ENCODE measurements around the gene MEGF6. TPM values are rescaled to one million over a fixed set of nuclear protein-coding genes. Genes with fewer than 3 reads are reported as not detected.

MEGF6 gene
- total RNA-seq, 1 experiment from 2014 or later, result 2.0 TPM

DNA sequence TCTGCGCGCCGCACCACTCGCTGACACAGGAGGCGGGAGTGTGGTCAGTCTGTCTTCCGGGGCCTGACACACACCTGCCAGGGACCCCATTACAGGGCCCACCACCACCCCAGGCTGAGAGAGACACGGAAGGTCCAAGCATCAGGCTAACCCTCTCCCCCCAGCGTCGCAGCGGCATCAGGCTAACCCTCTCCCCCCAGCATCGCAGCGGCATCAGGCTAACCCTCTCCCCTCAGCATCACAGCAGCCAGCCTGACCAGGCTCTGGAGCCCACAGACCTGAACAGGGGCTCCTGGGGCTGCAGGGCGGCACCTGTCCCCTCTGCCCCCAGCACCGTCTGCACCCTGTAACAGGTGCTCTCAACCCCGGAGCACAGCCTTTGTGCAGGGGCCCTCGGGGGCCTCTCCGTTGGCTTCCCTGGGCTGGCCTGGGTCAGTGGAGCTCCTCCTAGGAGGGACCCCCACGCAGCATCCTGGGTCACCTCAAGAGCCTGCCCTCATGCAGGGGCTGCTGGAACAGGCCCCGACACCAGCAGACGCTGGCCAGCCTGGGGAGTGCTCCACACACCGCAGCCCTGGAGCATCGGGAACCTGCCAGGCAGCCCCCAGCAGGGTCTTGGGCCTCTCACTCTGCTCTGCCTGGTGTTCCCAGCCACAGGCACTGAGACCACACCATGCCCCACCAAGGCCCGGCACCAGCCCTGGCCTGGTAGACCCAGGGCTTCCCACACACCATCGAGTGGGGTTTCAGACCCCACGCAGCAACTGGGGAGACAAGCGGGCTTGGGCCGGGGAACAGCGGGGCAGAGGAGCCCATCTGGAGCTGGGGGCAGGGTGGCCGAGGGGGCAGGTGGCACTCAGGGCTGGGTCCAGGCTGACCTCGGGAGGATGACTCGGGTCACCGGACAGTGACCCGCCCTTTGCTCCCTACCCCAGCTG lies 67.0 kb downstream of the MEGF6 start:
- Histone ChIP-seq H3K27ac (no peak overlapping the region), H3K4me1 (replicated peaks) (peaks cover 44% of the 10 kb centered on the region)

DNA sequence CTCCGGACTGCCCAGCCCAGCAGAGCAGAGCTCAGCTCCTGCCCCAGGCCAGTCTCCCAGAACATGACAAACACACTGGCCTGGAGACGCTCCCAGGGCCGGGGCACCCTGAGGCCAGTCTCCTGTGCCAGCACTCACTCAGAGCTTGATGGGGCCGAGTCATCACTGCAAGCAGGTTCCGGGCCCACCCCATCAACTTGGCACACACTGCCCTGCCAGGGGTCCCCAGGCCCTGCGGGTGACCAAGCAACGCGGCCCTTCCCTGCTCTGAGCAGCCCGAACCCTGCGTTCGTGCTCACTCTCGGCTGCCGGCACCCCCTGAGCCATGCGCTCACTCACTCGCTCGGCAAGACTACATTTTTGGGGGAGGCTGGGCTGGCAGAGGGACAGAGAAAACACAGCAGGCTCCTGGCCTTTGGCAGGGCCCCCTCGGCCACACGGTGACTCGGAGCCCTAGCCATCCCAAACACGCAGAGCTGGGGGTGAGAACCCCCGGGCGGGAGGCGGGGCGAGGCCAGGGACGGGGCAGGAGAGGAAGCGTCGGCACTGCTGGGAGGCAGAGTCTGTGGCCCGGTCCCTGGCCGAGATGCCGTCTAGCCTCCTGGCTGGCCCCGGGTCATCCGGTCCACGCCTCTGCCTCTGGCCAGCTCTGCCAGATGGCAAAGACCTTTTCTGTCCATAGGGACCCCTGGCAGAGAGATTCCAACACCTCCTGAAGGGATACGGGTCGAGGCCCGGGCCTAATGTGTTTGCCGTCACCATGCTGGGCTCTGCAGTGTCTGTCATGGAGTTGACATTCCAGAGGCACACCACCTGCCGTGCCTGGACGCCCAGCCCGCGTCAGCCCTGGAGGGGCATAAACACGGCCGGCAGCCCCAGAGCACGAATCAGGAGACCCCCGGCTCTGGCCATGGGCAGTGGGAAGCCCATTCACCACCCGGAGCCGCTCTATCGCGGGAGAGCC lies 68.0 kb downstream of the MEGF6 start:
- no peaks in the 10 kb centered on the region for H3K9me3 ChIP-seq (replicated peaks)
- H3K4me1 ChIP-seq (replicated peaks), result peaks cover 38% of the 10 kb centered on the region
- peak; percentile 72 to 83 for DNase-seq (ENCODE audit: low read depth in 1 of 2, low spot score in 2 of 2)
- H3K27me3 ChIP-seq (replicated peaks), result no peaks in the 10 kb centered on the region
- no peaks in the 10 kb centered on the region for H3K36me3 ChIP-seq
- peak overlapping the region; percentile 64 for H3K27ac ChIP-seq
- no peak overlapping the region for H3K4me3 ChIP-seq

More for the DNA sequence above, 67.0 kb downstream of the MEGF6 start:
- Histone ChIP-seq H3K36me3 (no peaks in the 10 kb centered on the region), H3K4me3 (no peak overlapping the region), H3K27me3 (replicated peaks) (no peaks in the 10 kb centered on the region), H3K9me3 (replicated peaks) (no peaks in the 10 kb centered on the region)
- no peak for DNase-seq (ENCODE audit: low read depth in 1 of 2, low spot score in 2 of 2)

DNA sequence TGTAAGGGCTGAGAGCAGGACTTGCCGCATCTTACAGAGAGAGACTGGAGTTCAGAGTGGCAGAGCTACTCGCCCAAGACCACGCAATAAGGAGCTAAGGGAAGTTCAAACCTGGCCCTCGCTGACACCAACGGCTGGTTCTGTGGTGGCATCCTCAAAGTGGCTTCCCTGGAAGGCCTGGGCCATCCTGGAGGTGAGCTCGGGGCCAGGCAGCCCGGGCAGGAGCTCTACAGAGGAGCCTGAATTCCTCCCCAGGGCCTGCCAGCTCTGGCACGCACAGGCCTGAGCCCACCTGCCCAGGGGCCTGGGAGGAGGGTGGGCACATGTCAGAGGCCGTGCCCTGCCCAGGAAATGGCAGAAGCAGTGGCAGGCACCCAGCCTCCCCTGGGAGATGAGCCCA lies 68.6 kb downstream of the MEGF6 start:
- Histone ChIP-seq H3K36me3 (no peaks in the 10 kb centered on the region), H3K4me3 (no peak overlapping the region), H3K9me3 (replicated peaks) (no peaks in the 10 kb centered on the region), H3K4me1 (replicated peaks) (peaks cover 31% of the 10 kb centered on the region), H3K27ac (peak overlapping the region; percentile 64), H3K27me3 (replicated peaks) (no peaks in the 10 kb centered on the region)
- DNase-seq (ENCODE audit: low read depth in 1 of 2, low spot score in 2 of 2), result peak in 1 of 2 experiments; percentile 20

DNA sequence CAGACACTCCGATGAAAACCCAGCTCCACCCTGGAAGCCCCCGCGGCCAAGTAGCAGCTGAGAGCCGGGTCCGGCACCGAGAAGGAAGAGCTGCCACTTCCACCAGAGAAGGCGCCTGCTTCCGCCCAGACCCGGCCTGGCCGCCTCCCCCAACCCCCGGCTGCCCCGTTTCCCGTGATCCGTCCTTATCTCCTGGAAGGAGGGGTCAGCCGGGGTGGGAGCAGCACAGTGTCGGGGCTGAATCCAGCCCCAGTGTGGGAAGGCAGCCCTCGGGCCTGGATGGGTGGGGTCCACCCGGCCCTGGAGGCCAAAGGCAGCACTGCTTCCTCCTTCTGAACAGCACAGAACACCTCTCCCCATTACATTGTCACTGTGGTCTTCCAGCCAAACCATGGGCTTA lies 69.4 kb downstream of the MEGF6 start:
- DNase-seq (ENCODE audit: low read depth in 1 of 2, low spot score in 2 of 2), result no peak
- no peaks in the 10 kb centered on the region for H3K27me3 ChIP-seq (replicated peaks)
- H3K27ac ChIP-seq, result no peak overlapping the region
- peaks cover 25% of the 10 kb centered on the region for H3K4me1 ChIP-seq (replicated peaks)
- H3K9me3 ChIP-seq (replicated peaks), result no peaks in the 10 kb centered on the region
- H3K4me3 ChIP-seq, result no peak overlapping the region
- H3K36me3 ChIP-seq, result no peaks in the 10 kb centered on the region

DNA sequence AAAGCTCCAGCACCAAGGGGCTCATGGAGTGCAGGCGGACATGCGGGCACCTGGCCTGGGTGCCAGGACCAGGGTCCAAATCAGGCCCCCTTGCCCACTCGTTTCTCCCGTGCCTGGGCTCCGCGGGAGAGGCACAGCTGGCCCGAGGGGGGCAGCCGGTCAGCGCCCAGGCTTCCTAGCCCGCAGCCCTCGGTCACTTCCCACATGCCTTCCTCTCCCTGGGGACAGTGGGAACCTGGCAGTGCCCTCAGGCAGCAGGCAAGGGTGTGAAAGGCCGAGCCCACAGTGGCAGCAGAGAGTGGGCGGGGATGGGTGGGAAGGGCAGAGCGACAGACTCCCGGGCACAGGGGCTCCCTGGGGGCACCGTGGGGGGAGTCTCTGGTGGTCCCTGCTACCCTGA lies 69.8 kb downstream of the MEGF6 start:
- Histone ChIP-seq H3K4me3 (no peak overlapping the region), H3K4me1 (replicated peaks) (peaks cover 25% of the 10 kb centered on the region), H3K27ac (no peak overlapping the region), H3K9me3 (replicated peaks) (no peaks in the 10 kb centered on the region), H3K36me3 (no peaks in the 10 kb centered on the region), H3K27me3 (replicated peaks) (0 out of 2 replicates have a peak, but pooled peaks cover 2% of the 10 kb centered on the region)
- no peak for DNase-seq (ENCODE audit: low read depth in 1 of 2, low spot score in 2 of 2)

DNA sequence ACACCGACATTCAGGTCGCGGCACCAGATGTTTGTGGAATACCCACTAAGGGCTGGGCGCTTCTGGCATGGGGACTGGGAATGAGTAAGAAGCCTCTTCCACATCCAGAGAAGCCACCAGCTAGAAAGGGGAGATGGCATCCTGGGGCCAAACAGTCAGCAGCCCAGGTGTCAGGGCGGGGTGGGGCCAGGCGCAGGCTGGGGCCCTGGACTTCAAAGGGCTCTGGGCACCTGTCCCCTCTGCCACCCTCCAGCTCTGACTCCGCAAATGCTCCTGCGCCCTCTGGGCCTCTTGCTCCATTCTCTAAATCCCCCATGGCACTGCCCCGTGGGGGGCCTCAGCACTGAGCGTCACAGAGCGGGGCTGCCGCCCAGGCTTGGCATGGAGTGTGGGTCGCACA lies 70.4 kb downstream of the MEGF6 start:
- Histone ChIP-seq H3K36me3 (no peaks in the 10 kb centered on the region), H3K27ac (no peak overlapping the region), H3K4me1 (replicated peaks) (peaks cover 24% of the 10 kb centered on the region), H3K9me3 (replicated peaks) (no peaks in the 10 kb centered on the region), H3K4me3 (no peak overlapping the region), H3K27me3 (replicated peaks) (0 out of 2 replicates have a peak, but pooled peaks cover 5% of the 10 kb centered on the region)
- DNase-seq (ENCODE audit: low read depth in 1 of 2, low spot score in 2 of 2), result no peak

DNA sequence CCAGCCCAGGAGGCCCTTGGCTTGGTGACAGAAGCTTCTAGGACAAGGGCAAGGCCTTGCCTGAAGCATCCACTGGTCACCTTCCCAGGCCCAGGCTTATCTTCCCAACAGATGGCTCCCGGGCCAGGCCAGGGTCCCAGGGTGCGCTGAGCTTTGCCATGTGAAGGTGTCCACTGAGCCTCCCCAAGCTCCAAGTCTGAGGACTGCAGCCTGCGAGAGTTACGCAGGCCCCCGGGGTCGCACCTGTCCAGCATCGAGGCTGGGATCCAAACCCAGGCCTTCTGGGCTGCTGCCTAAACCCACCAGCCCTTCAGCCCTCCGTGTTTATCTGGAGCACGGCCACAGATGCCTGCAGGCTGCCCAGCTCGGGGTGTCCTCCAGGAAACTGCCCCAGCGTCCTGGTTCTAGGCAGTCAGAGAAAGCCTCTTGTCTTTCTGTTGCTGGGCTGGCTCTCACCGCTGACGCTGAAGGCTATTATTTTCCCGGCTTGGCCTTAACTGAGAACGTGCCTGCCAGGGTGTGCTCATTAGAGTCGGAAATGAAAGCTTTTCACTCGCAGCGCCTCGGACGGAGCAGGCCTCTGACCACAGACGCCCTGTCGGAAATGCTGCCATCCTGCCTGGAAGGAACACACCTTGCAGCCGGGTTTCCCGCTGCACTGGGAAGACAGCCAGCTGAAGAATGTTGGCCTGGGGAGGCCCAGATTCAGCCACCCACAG lies 71.4 kb downstream of the MEGF6 start:
- no peaks in the 10 kb centered on the region for H3K36me3 ChIP-seq
- DNase-seq (ENCODE audit: low read depth in 1 of 2, low spot score in 2 of 2), result no peak
- 0 out of 2 replicates have a peak, but pooled peaks cover 5% of the 10 kb centered on the region for H3K27me3 ChIP-seq (replicated peaks)

DNA sequence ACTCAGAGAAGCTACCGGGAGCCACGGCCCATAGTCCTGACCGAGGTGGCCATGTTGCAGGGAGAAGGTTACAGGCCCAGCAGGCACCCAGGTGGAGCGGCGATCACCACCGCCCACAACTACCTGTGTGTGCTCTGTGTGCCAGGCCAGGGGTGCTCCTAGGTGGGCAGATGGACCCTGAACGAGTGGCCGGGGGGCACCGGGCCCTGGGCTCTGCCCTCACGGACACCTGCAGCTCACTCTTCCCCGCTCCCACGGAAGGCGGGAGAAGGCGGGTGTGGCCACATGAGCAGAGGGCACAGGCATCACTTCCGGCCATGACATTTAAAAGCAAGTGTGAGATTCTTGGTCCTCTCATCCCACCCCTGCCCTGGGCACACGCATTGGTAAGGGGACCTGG lies 73.9 kb downstream of the MEGF6 start:
- no peak overlapping the region for H3K27ac ChIP-seq
- H3K9me3 ChIP-seq (replicated peaks), result no peaks in the 10 kb centered on the region
- H3K36me3 ChIP-seq, result no peaks in the 10 kb centered on the region
- H3K4me3 ChIP-seq, result no peak overlapping the region
- H3K27me3 ChIP-seq (replicated peaks), result 0 out of 2 replicates have a peak, but pooled peaks cover 5% of the 10 kb centered on the region
- peaks cover 5% of the 10 kb centered on the region for H3K4me1 ChIP-seq (replicated peaks)
- DNase-seq (ENCODE audit: low read depth in 1 of 2, low spot score in 2 of 2), result no peak

More for the DNA sequence above, 71.4 kb downstream of the MEGF6 start:
- Histone ChIP-seq H3K9me3 (replicated peaks) (no peaks in the 10 kb centered on the region), H3K4me3 (no peak overlapping the region), H3K27ac (no peak overlapping the region), H3K4me1 (replicated peaks) (peaks cover 22% of the 10 kb centered on the region)

DNA sequence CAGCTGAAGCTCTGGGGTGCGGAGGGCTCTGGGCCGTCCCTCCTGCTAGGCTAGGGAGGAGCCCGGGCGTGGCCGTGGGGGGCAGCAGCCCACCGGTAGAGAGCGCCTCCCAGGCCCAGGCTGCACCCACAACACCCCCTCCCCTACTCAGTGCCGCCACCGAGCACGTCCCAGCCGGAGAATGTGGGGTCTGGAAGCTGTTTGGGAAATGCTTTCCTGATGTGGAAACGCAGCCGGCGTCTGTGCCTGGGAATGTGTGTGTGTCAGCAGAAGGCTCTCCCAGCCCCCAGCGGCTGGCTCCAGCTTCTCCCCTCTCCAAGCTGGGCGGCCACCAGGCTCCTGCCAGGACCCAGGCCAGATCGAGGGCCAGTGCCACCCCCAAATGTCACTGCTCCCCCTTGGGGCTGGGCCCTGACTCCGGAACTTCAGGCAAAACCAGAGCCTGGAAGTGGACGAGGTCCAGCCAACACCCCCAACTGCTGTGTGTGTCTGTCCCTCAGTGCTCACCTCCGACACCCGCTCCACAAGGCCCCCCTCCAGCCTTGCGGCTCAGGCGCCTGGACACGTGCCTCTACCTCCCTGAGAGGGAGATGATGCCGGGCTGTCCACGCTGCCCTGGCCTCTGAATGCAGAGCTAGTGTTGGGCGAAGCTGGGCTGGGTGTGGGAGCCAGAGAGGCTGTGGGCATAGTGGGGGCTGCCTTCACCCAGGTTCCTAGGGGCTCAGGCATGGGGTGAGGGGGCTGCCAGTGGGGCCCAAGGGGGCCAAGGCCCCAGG lies 74.7 kb downstream of the MEGF6 start:
- Histone ChIP-seq H3K4me1 (replicated peaks) (no peaks in the 10 kb centered on the region), H3K4me3 (no peak overlapping the region), H3K36me3 (no peaks in the 10 kb centered on the region), H3K27ac (no peak overlapping the region), H3K27me3 (replicated peaks) (0 out of 2 replicates have a peak, but pooled peaks cover 5% of the 10 kb centered on the region), H3K9me3 (replicated peaks) (no peaks in the 10 kb centered on the region)
- DNase-seq (ENCODE audit: low read depth in 1 of 2, low spot score in 2 of 2), result no peak

DNA sequence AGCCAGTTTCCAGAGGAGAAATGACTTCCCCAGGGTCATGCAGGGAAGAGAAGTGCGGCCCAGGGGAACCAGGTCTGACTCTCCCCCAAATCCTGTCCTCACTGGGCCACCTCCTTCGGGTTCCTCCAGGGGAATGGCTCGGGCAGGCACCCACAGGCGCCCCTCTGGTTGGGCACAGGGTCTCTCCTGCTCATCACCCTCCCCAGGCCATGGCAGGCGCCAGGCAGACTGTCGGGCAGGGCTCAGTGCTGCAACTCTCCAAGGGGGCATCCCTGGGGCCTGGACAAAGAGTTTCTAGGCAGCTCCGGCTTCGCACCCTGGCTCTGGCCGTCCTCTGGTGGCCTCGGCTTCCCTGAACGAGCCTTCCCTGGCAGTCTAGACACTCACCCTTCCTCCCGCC lies 75.6 kb downstream of the MEGF6 start:
- Histone ChIP-seq H3K4me1 (replicated peaks) (peaks cover 5% of the 10 kb centered on the region), H3K27ac (no peak overlapping the region), H3K27me3 (replicated peaks) (peaks cover 8% of the 10 kb centered on the region; the same call in 1 of the 2 replicates), H3K9me3 (replicated peaks) (no peaks in the 10 kb centered on the region), H3K36me3 (no peaks in the 10 kb centered on the region), H3K4me3 (no peak overlapping the region)
- no peak for DNase-seq (ENCODE audit: low read depth in 1 of 2, low spot score in 2 of 2)

DNA sequence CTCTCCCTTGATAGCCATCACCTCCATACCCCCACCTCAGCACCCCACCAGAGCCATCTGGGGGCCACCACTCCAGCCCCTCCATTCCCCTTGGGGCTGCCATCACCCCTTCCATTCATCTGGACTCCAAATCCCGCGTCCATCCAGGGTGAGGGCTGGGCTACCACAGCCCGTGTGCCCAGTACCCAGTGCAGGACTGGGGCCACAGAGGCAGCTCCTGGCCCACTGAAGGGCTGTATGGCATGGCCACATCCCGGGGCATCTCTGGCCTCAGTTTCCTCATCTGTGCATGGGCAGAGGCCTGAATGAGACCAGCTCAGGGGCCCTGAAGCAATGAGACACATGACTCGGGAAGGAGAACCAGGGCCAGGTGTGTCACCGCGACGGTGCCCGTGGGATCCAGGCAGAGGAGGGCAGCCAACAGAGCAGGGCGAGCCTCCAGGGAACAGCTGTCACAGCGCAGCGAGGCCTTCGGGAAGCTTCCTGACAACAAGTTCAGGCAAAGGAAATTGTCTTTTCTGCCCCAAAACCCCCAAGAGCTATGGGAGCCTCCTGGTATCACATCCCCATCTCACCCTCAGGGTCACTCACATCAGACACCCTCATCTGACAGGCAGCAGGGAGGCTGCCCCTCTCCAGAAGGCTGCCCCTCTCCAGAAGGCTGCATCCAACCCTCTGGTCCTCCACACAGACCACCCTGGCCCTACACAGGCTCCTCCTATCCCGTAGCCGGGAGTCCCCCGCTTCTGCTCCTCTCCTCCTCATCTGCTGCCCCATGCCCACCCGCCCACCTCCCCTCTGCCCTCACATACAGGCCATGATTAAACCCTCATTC lies 76.3 kb downstream of the MEGF6 start:
- DNase-seq (ENCODE audit: low read depth in 1 of 2, low spot score in 2 of 2), result no peak
- Histone ChIP-seq H3K27ac (no peak overlapping the region), H3K4me3 (no peak overlapping the region), H3K9me3 (replicated peaks) (no peaks in the 10 kb centered on the region), H3K36me3 (no peaks in the 10 kb centered on the region), H3K4me1 (replicated peaks) (peaks cover 12% of the 10 kb centered on the region), H3K27me3 (replicated peaks) (peaks cover 14% of the 10 kb centered on the region; the same call in 1 of the 2 replicates)
